GM18858 (cell line): Measurements from ENCODE around the gene MAPK12.

Experiments
- ATAC-seq: cut with Tn5 transposase; IDR thresholded peaks from one replicate; pipeline ENCODE4 v1.9.1; 2021; ENCODE audit not compliant: unreplicated experiment

Gene MAPK12

DNA sequence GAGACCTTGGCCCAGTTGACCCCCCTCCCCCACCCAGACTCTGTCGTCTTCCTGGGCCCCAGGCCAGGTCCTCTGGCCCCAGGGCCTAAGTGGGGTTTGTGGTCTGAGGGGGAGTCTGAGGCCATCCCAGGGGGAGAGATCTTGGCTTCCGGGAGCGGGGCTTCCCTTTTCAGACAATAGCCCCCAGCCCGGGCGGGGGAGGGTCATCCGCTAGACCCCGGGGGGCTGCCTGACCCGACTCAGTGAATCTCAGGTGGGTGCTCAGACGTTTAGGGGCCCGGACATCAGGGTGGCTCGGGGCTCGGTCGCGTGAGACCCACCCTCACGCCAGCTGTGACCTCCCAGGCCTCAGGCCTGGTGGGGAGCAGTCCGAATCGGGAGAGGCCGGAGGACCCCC is 8.1 kb upstream of the MAPK12 start:
- ATAC-seq, result no peak

DNA sequence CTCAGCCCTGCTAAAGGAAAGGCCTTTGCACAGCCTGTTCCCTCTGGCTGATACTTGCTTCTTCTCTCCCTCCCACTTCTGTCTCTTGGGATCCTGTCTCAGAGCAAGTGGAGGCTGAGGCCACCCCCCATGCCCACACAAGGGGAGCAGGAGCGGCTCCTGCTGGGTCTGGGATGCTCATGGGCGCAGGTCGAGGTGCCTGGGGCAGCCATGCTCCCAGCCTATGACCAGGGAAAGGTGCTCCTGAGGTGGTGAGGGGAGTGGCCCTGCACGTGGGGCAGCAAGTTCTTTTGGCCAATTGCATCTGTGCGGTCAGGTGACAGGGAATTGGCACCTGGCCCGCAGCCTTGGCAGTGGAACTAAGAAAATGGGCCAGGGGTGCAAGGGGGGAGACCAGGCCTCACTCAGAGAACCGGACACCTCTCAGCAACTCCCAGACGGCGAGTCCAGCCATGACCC is 7.2 kb upstream of the MAPK12 start:
- no peak for ATAC-seq

DNA sequence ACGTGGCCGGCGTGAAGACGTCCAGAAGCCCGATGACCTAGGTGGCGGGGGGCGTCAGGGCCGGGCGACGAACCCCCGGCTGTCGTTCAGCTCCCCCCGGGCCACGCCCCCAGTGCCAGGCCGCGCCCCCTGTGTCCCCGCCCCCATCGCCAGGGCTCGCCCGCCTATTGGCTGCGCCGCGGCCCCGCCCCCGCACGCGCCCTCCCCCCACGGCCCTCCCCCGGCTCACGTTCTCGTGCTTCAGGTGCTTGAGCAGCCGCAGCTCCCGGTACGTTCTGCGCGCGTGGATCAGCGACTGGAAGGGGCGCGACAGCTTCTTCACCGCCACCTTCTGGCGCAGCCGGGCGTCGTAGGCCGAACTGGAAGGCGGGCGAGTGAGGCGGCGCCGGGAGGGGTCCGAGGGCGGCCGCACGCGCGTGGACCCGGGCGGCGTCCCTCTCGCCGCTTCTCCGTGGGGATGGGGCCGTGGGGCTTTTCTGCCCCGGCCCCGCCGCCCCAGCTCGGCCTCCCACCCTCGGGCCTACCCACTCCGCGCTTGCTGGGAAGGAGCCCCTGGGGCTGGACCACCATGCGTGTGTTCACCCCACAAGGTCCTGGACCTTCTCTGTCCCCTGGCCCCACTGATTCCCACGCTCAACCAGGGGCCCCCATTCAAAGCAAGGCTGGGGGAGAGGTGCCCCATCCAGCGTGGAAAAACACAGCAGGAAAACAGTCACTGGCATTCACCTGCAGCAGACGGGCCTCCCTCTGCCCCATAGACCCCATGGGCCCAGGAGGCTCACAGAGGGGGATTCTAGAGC is 6.3 kb upstream of the MAPK12 start:
- ATAC-seq, result no peak

DNA sequence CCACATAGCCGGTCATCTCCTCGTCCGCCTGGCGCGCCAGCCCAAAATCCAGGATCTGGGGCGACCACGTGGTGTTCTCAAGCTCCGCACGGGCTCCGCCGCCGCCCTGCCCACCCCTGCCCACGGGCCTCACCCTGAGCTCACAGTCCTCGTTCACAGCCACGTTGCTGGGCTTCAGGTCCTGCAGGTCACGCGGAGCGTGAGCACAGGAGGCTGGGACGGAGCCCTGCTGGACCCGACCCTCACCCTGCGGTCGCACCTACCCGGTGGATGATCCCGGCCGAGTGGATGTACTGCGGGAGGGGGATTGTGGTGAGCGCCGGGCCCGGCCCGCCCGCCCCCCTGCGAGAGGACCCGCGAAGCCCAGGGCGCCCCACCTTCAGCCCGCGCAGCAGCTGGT is 5.5 kb upstream of the MAPK12 start:
- no peak for ATAC-seq

DNA sequence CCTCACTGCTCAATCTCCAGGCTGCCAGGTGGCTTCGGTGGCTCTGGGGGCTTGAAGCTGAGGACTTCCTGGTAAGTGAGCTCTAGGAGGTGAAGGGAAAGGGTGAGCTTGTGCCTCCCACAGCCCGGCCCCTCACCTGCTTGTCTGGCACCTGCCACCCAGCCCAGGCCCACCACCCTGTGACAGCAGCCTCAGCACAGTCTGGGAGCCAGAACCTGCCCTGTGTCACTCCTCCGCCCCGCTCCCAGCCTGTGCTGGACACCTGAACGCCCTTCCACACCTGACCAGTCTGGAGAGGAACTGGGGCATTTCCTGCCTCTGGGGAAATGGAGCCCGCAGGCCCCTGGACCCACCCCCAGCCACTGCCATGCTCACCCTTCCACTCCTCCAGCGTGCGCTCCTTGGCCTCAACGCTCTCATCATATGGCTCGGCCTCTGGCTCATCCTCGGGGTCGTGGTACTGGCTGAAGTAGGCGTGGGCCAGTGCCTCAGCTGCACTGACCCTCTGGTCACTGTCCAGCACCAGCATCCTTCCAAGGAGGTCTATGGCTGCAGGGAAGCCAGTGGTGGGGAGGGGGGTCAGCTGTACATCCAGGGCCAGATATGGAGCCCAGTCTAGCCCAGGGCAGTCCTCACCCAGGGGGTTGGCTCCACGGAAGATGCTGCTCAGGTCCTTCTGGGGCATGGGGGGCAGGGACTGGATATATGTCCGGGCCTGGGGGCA is 3.6 kb upstream of the MAPK12 start:
- ATAC-seq, result no peak

DNA sequence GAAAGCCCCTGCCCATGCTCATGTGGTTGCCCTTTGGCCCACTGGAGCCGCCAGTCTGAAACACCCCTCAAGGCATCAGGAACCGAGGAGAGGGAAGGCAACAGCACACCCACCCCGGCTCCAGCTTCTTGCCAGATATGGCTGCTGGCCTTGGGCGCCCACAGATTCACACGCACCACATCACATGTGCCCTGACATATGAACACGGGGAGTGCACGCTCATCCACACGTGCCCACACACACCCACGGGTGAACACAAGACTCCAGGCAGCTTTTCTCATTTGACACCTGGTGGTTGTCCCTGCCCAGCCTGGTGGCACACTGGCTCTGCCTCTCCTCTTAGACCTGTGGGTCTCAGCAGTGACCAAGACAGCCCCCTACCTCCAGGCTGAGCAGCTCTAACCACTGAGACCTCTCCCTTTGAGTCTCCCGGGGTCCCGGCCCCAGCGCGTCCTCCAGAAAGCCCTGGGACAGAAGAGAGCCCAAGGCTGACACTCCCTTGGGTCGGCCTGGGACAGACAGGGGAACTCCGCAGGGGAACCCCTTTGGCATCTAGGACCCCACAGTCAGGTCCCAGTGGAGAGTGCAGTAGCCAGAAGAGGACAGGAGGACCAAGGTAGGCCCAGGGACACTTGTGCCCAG is 2.7 kb upstream of the MAPK12 start:
- no peak for ATAC-seq

DNA sequence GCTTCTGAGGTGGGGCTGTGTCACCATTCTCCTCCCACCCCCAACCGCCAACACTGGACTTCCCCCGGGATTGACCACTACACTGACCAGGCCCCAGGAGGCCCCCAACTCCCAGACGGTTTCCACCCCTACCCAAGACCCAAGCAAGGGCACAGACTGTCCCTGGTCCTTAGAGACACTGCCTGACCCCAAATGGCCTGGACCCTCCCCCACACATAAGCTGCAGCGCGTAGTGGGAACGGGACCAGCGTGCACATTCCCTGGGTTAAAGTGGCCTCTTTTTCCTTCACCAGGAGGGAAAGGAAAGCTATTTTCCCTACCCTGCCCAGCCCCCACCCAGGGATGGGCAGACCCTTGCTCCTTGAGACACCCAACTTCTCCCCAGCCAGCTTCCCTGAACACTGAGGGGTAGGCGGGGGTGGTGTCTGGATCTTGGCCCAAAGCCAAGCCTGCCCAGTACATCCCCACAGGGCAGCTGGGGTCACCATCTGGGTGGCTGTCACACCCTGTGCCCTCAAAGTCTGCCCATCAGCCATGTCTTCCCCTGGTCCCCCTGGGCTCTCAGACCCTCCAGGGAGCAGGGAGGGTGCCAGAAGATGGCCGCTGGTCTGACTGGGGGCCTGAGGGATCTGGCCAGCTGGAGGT is 1.6 kb upstream of the MAPK12 start:
- no peak for ATAC-seq

DNA sequence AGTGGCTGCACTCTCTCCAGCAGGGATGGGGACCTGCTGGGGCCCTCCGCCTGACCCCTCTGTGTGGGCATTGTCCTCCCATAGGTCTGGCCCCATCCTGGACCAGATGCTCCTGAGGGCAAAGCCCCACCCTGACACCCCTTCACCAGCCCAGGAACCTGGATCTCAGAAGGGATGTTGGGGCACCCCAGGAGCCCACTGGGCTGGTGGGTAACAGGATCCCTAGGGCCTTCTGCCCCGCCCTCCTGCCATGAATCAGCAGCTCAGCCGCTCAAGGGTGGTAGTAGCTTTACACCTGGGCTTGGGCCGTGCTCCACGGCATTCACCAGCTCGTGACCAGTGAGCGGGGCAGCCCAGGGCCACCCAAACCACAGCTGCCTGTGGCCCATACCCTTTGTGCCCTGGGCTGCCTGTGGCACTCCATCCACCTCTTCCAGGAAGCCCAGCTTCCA is 1.0 kb upstream of the MAPK12 start:
- no peak for ATAC-seq

DNA sequence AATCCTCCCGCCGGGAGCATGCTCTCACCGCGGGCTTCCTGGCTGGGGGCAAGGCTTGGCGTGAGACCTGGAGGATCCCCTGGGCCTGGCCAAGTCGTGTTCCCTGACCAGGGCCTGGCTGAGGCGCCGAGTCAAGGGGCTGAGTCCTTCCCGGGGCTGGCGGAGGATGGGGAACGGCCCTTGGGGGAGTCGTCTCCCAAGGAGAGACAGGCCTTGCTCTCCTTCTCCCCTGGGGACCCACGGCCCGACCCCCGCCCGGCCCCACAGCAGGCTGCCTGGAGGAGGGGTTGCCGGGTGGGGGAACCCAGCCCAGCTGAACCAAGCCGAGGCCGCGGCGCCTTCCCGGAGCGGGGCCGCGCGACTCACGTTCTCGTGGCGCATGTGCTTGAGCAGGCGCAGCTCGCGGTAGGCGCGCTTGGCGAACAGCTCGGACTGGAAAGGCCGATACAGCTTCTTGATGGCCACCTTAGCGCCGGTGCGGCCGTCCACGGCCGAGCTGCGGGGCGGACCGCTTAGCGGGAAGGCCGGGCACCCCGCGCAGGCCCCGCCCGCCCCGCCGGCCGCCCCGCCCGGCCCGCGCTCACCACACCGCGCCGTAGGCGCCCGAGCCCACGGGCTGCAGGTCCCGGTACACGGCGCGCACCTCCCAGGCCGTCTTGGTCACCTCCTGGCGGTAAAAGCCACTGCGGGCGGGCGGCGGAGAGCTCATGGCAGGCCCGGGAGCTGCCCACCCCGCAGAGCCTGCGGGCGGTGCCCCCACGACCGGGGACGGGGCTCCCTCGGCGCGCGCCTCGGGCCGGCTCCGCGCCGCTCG is 475 bp downstream of the MAPK12 start:
- ATAC-seq, result no peak

DNA sequence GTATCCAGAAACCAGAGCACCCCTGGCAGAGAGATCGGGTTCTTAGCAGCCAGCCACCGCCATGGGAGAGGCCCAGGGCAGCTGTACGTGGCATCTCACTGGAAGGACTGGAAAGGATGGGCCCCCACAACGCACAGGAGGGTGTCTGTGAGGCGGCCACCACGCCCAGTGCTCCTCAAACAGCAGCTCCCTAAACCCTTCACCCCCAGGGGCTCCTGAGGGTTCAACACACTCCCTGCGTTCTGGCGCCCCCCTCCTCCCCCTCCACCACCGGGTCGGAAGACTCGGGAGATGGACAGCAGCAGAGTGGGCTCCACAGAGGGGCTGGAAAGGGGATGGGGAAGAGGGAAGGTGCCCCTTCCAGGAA is 1.1 kb downstream of the MAPK12 start:
- ATAC-seq, result no peak

DNA sequence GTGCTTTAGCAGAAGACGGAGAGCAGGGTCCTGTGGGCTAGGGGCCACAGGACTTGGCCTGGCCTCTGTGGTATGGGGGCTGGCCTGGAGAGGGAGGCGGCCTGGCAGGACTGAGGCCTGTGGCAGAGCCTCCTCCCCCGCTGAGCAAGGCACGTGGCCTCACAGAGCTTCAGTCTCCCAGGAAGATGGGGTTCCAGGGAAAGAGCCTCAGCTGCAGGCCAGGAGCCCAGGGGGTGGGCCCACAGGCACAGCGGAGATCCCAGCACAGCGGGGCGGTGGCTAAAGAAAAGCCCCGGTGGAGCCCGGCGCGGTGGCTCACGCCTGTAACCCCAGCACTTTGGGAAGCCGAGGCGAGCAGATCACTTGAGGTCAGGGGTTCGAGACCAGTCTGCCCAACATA is 2.2 kb downstream of the MAPK12 start:
- no peak for ATAC-seq

DNA sequence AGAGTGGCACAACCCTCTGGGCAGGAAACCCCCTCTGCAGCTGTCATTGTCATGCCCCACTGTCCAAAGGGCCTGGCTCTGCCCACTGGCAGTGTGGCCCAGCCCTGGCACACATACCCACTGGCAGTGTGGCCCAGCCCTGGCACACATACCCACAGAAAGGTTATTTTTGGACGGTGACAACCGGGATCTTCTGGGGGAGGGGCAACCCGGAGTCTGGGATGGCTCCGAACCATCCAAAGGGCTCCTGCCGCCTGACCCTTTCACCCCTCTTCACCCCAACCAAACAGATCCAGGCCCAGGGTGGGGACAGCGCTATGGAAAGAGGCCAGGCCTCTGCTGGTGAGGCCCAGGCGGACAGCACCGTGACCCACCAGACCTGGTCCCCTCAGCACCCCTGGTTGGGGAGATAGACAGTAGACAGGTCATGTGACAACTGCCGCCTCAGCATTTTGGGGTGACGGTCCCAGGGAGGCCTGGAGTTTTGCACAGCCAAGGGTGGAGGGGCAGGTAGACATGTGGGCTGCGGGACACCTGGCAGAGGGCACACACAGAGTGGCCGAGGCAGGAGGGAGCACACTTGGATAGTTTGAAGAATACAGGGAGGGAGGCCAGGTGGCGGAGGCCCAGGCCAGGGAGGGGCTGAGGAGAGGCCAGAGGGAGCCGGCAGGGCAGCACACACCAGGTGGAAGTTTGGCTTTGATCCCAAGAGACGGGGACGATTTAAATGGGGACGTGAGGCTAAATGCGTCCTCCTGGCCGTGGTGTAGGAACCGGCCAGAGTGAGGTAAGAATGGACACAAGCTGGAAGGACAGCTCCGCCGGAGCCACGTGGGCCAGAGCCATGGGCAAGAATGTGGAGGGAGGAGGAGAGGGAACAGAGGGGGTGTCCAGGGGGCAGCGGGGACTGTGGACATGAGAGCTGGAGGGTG is 2.9 kb downstream of the MAPK12 start:
- no peak for ATAC-seq

DNA sequence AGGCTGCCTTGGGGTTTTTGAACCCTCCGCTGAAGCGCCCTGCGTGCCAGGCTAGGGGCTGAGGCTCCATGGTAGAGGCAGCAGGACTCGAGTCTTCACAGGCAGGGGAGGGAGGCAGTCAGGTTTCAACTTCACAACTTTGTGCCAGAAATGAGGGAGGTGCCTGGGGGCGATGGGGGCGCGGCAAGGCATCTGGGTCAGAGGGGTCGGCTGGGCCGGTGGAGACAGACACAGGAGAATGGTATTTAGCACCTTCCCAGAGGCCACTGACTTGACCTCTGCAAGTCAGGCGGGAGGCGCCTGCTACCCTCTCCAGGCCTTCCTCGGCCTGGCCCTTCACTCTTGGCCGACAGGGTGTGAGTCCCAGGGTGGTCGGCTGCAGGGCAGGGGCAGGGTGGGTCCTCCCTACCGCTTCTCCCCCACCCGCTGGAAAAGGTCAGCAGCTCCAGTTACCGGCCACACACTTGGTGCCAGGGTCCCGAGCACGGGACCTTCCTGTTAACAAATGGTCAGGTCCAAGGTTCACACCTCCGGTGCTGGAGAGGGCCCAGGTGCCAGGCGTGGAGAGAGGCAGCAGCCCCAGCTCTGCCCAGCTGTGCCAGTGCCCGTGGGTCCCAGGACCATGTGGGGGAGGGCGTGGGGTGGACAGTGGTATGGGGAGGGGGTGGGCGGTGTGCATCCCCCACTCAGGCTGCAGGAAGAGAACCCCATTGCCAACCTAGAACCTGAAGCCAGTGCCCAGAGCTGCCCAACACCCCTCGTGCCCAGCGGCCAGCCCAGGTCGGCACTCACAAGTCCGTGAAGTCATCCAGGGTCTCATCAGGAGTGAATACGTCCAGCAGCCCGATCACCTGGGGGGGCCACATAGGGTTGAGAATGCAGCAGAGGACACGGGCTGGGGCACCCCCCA is 3.8 kb downstream of the MAPK12 start:
- ATAC-seq, result no peak

DNA sequence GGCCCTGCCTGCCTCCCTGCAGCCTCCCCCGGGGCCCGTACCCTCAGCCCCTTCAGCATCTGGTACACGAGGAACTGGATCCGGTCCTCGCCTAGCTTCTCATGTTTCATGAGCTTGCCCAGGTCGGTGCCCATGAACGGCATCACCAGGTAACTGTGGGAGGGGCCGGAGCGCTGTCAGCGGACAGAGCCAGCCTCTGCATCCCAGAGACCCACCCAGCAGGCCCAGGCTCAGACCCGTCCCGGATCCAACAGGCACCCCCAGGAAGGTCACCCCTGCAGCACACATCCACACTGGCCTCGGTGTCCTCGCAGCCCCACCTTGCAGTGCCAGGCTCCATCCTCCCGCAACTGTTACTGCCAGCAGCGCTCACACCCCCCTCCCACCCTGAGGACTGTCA is 4.4 kb downstream of the MAPK12 start:
- no peak for ATAC-seq

DNA sequence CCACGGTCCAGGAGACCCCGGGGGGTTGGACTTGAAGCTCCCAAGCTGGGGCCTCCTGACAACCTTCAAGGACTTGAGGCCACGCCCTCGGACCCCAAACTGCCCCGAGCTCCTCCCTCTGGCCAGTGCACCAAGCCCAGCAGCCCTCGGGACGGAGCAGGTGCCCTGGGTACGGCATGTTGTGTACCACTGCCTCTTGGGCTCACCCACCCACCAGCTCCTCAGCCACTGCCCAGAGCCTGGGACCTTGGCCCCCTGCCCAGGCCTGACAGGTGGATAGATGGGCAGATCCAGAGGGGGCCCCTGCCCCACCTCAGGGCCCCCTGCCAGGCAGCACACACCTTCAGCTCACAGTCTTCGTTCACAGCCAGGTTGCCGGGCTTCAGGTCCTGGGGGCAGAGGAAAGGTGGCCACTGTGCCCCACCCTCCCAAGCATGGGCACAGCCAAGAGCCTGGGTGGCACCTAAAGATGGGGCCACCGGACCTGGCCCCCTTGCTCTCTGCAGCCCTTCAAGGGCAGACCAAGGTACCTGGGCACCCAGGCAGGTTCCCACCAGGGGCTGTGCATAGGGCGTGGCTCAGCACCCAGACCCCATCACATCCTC is 5.1 kb downstream of the MAPK12 start:
- ATAC-seq, result no peak

DNA sequence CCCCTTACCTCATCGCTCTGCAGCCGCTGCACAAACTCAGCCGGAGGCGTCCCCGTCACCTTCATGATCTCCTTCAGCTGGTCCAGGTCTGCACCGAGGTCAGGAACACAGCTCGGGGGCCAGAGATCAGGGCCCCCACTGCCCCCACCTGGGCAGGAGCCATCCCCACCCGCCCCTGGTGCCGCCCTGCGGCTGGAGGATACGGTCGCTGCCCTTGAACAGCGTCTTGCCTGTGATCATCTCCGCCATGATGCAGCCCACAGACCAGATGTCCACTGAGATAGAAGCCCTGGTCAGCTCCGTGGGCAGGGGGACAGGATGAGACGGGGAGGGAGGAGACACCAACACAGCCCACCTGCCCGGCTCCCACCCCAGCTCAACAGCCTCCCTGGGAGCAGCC is 5.9 kb downstream of the MAPK12 start:
- ATAC-seq, result no peak

DNA sequence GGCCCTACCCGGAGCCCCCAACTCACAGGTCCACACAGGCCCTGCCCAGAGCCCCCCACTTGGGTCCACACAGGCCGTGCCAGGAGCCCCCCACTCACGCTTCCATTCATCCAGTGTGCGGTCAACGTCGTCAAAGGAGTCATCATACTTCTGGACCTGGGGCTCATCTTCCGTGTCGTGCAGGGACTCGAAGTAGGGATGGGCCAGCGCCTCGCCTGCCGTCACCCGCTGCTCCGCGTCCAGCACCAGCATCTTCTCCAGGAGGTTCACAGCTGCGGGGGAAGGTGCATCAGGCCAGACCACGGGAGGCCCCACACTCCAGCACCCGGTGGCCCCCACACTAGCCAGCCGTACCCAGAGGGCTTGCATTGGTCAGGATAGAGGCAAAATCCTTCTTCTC is 6.4 kb downstream of the MAPK12 start:
- no peak for ATAC-seq

DNA sequence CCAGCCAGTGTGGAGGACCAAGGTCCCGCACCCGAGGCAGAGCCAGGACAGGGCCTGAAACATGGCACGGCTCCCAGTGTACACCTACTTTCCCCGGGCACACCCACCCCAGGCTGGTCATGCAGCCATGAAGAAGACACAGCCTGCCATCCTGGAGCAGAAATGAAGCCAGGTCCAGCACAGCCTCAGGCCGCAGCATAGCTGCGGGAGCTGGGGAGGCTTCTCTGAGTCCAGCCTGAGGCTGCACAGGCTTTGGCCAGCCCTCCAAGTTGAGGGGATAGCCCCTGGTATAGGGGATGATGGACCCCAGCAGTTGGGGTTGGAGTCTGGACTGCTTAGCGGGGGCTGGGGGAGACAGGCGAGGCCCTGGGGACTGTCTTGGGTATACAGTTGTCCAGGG is 7.5 kb downstream of the MAPK12 start:
- no peak for ATAC-seq
